Astrocyte of the spinal cord (primary cell): ENCODE results near the gene AHDC1.

Experiments
- DNase-seq: peaks from one replicate; pipeline ENCODE4 v3.0.0; 2011; ENCODE audit warnings: low read depth, low spot score
- H3K4me3 ChIP-seq: 2 replicates; pipeline ENCODE4 v1.5.1; 2011; ENCODE audit warnings: low read depth, mild to moderate bottlenecking, low read length, moderate library complexity
- in situ Hi-C: cut with HindIII; loops from 2 replicates; pipeline ENCODE4 v1.10.0; 2017; ENCODE audit warnings: low sequenced_read_pairs
- TF ChIP-seq, protein P1 (sequence below): IDR thresholded peaks from 2 replicates; pipeline ENCODE4 v1.5.1; 2012; ENCODE audit warnings: low read depth, mild to moderate bottlenecking, low read length, inconsistent platforms

The AHDC1 gene

GRCh38 chr1:27527223-27527889 lies 76.6 kb downstream of the AHDC1 start:
- no peak overlapping the region for H3K4me3 ChIP-seq
- TF ChIP-seq, protein P1, sequence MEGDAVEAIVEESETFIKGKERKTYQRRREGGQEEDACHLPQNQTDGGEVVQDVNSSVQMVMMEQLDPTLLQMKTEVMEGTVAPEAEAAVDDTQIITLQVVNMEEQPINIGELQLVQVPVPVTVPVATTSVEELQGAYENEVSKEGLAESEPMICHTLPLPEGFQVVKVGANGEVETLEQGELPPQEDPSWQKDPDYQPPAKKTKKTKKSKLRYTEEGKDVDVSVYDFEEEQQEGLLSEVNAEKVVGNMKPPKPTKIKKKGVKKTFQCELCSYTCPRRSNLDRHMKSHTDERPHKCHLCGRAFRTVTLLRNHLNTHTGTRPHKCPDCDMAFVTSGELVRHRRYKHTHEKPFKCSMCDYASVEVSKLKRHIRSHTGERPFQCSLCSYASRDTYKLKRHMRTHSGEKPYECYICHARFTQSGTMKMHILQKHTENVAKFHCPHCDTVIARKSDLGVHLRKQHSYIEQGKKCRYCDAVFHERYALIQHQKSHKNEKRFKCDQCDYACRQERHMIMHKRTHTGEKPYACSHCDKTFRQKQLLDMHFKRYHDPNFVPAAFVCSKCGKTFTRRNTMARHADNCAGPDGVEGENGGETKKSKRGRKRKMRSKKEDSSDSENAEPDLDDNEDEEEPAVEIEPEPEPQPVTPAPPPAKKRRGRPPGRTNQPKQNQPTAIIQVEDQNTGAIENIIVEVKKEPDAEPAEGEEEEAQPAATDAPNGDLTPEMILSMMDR: no peak
- in situ Hi-C loops: no loop called here
- DNase-seq: peak; percentile 57

GRCh38 chr1:27526569-27527222 lies 77.2 kb downstream of the AHDC1 start:
- H3K4me3 ChIP-seq: no peak overlapping the region
- no peak for DNase-seq
- TF ChIP-seq, protein P1: no peak

DNA sequence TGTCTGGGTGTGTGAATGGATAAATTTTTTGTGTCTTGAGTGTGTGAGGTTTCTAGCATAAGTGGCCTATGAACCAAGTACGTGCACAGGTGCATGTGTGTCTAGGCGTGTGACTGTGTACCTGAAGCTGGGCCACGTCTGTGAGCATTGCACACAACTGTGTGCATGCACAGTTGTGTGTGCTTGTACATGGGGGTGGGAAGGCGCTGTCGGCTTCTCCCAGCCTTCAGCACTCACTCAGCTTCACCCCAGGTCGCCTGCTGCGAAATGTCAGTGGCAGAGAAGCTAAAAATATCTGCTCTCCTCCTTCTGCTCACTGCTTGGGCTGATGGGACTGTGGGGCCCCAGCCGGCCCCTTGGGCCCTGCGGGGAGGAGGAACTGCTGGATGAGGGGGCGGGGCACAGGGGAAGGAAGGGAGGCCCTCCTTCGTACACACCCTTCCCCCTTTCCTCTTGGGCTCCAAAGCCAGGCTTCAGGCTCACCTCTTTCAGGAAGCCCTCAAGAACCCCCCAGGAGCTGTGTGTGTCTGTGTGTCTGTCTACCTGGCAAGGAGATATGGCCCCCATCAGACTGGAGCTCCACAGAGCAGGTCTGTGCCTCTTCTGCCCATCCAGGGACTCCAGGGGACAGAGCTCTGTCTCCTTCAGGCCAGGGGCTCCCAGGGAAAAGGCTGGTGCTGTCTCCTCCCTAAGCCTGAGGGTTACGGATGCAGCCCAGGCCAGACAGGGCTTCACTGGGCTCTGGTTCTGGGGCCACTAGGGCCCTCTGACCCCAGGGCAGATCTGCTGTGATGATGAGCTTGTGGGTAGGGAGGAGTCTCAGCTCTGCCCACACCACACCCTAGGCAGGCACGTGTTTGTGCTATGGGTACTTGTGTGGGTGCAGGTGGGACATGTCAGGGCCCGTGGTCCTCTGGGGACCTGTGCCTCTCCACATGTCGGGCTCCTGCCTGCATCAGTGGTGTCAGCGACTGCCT lies 78.4 kb downstream of the AHDC1 start:
- in situ Hi-C loops: no loop called here
- H3K4me3 ChIP-seq: no peak overlapping the region
- peak; percentile 53 for DNase-seq
- TF ChIP-seq, protein P1: no peak

More at GRCh38 chr1:27526569-27527222, 77.2 kb downstream of the AHDC1 start:
- in situ Hi-C loops: no loop called here

GRCh38 chr1:27523337-27524020 lies 80.5 kb downstream of the AHDC1 start:
- in situ Hi-C loops: no loop called here
- DNase-seq: no peak
- TF ChIP-seq, protein P1: no peak
- H3K4me3 ChIP-seq: no peak overlapping the region

DNA sequence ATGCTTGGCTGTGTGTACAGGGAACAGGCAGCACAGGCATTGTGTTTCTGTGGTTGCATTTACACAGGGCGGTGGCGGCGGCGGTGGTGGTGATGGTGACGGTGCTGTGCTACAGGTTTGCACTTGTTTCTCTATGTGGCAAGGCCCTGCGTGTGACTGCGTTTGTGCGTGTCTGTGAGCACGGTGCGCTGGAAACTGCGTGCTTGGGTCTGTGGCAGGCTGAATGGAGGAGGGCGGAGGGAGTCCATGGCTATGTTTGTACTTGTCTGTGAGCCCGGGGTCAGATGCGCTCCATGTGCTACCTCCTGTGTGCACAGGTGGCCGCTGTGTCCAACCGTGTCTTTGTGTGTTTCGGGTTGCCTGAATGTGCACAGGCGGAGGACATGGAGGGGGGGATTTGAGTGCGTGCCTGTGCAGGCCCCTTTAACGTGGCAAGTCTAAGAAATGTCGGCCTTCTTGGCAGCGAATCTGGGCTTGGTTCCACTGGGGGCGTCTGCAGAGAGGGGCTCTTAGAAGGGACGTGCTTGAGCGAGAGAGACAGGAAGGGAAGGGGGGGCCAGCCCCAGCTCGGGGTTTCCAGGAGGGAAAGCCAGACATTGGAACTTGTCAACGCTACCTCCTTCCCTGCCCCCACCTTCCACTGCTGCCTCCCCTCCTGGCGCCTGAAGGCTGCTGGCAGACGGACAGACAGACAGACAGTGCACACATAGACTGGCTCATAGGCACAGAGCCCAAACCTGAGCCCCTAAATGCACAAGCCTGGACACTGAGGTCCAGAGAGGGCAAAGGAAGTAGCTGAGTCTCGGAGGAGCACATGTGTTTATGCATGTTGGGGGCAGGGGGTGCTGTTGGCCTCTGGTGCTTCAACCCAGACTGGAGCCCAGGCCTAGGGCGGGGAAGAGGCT lies 81.3 kb downstream of the AHDC1 start:
- peak overlapping the region; percentile 18 for H3K4me3 ChIP-seq
- in situ Hi-C loops: no loop called here
- peak; percentile 36 for DNase-seq
- TF ChIP-seq, protein P1: peak; percentile 36
